GM18868 (cell line): ENCODE results near the gene FAM219B.
"Not testable (repeated sequence)": the region's sequence is repeated elsewhere in the genome, so short reads cannot be mapped to it uniquely, and the experiment has no call there.

ENCODE experiments used
- ATAC-seq: cut with Tn5 transposase; IDR thresholded peaks from one replicate; pipeline ENCODE4 v1.9.1; 2021; ENCODE audit warnings: mild to moderate bottlenecking, moderate library complexity; ENCODE audit not compliant: unreplicated experiment

The FAM219B gene

GRCh38 chr15:74906450-74907162 is at the start of gene FAM219B:
FAM219B (minus strand) TSS chr15:74906851; CDS start chr15:74906800, 51 bp downstream.
- ATAC-seq: peak; percentile 83

GRCh38 chr15:74955796-74956647 is 49.4 kb upstream of the FAM219B start:
- ATAC-seq: peak; percentile 52

- ATAC-seq: no peak
Observed at GRCh38 chr15:74955017-74955416, 48.4 kb upstream of the FAM219B start.

- no peak for ATAC-seq
Observed at GRCh38 chr15:74954515-74954914, 47.9 kb upstream of the FAM219B start.

- ATAC-seq: no peak
Observed at GRCh38 chr15:74951006-74951405, 44.4 kb upstream of the FAM219B start.

- ATAC-seq: no peak
Observed at GRCh38 chr15:74950078-74950908, 43.6 kb upstream of the FAM219B start.

GRCh38 chr15:74937590-74938371 is 31.1 kb upstream of the FAM219B start, which contains the start of gene COX5A:
COX5A (minus strand) TSS chr15:74938073; CDS start chr15:74938014, 59 bp downstream.
- ATAC-seq: peak; percentile 86

GRCh38 chr15:74937272-74937589 is 30.6 kb upstream of the FAM219B start:
- no peak for ATAC-seq

GRCh38 chr15:74935193-74935592 is 28.5 kb upstream of the FAM219B start:
- ATAC-seq: not testable (repeated sequence)

GRCh38 chr15:74933573-74933972 is 26.9 kb upstream of the FAM219B start:
- ATAC-seq: no peak

- no peak for ATAC-seq
Observed at GRCh38 chr15:74928771-74929198, 22.1 kb upstream of the FAM219B start.

GRCh38 chr15:74924525-74924924 is 17.9 kb upstream of the FAM219B start:
- no peak for ATAC-seq

GRCh38 chr15:74920456-74920855 is 13.8 kb upstream of the FAM219B start:
- ATAC-seq: no peak

GRCh38 chr15:74917676-74918075 is 11.0 kb upstream of the FAM219B start:
- no peak for ATAC-seq

GRCh38 chr15:74913799-74914198 is 7.1 kb upstream of the FAM219B start:
- ATAC-seq: not testable (repeated sequence)

GRCh38 chr15:74913041-74913440 is 6.4 kb upstream of the FAM219B start:
- ATAC-seq: no peak

GRCh38 chr15:74908635-74909034 is 2.0 kb upstream of the FAM219B start:
- ATAC-seq: no peak

GRCh38 chr15:74907163-74907870 is 666 bp upstream of the FAM219B start:
- ATAC-seq: peak; percentile 8

GRCh38 chr15:74906067-74906449 is 593 bp downstream of the FAM219B start:
- ATAC-seq: peak; percentile 9
